Activated gamma-delta T cell treated with Interleukin-2 at 50 U/mL for 16 hours (primary cell): ENCODE measurements around the gene GAGE12E.
"Not testable (repeated sequence)": the region's sequence is repeated elsewhere in the genome, so short reads cannot be mapped to it uniquely, and the experiment has no call there.

ENCODE experiments used
- DNase-seq: peaks from one replicate; pipeline ENCODE4 v3.0.0-alpha.2; 2020

GAGE12E gene, protein sequence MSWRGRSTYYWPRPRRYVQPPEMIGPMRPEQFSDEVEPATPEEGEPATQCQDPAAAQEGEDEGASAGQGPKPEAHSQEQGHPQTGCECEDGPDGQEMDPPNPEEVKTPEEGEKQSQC

DNA sequence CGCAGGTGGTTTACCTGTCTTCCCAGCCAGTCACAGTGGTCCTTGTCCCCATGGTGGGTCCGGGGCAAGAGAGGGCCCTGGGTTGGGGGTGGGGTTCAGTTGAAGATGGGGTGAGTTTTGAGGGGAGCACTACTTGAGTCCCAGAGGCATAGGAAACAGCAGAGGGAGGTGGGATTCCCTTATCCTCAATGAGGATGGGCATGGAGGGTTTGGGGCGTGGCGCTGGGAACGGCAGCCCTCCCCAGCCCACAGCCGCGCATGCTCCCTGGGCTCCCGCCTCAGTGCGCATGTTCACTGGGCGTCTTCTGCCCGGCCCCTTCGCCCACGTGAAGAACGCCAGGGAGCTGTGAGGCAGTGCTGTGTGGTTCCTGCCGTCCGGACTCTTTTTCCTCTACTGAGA lies at the start of gene GAGE12E:
GAGE12E (plus strand) TSS at position 301 of the 400 bp plus-strand sequence. CDS start 1,155 bp downstream, outside the sequence.
- not testable (repeated sequence) for DNase-seq

- DNase-seq = not testable (repeated sequence)
These were observed 19.2 kb upstream of the GAGE12E start, which contains the start of gene GAGE12C for GRCh38 chrX:49531877-49532276. TSS of gene GAGE12C (plus strand) at chrX:49532177. CDS start at chrX:49533332, 1,155 bp downstream.

DNA sequence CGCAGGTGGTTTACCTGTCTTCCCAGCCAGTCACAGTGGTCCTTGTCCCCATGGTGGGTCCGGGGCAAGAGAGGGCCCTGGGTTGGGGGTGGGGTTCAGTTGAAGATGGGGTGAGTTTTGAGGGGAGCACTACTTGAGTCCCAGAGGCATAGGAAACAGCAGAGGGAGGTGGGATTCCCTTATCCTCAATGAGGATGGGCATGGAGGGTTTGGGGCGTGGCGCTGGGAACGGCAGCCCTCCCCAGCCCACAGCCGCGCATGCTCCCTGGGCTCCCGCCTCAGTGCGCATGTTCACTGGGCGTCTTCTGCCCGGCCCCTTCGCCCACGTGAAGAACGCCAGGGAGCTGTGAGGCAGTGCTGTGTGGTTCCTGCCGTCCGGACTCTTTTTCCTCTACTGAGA lies 9.7 kb upstream of the GAGE12E start, which contains the start of gene GAGE12D:
GAGE12D (plus strand) TSS at position 301 of the 400 bp plus-strand sequence. CDS start 1,155 bp downstream, outside the sequence.
- not testable (repeated sequence) for DNase-seq

DNA sequence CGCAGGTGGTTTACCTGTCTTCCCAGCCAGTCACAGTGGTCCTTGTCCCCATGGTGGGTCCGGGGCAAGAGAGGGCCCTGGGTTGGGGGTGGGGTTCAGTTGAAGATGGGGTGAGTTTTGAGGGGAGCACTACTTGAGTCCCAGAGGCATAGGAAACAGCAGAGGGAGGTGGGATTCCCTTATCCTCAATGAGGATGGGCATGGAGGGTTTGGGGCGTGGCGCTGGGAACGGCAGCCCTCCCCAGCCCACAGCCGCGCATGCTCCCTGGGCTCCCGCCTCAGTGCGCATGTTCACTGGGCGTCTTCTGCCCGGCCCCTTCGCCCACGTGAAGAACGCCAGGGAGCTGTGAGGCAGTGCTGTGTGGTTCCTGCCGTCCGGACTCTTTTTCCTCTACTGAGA lies 9.5 kb downstream of the GAGE12E start, which contains the start of gene GAGE12F:
GAGE12F (plus strand) TSS at position 301 of the 400 bp plus-strand sequence. CDS start 1,155 bp downstream, outside the sequence.
- DNase-seq = not testable (repeated sequence)

DNA sequence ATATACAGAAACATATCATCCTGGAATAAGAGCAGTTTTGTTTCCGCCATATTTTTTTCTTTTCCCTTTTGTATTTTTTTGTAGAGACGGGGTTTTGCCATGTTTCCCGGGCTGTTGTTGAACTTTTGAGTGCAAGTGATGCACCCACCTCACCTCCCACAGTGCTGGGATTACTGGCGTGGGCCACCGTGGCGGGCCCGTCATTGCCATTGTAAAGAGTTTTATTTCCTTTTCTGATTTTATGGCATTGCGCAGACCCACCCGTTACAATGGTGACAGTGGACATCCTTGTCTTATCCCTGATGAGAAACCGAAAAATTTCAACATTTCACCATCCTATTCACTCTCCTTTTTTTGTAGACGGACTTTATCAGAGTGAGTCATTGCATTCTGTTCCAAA lies 17.6 kb downstream of the GAGE12E start:
- DNase-seq = not testable (repeated sequence)

DNA sequence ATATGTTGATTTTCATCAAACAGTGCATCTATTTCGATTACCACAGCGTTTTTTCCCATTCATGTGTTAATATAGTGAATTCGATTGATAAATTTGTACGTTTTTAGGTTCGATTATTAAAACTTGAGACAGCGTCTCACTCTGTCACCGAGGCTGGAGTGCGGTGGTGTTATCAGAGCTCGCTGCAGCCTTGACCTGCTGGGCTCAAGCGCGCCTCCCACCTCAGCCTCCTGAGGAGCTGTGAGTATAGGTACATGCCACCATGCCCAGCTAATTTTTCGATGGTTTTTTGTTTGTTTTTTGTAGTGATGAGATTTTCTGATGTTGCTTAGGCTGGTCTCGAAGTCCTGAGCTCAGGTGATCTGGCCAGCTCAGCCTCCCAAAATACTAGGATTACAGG lies 18.1 kb downstream of the GAGE12E start:
- not testable (repeated sequence) for DNase-seq

DNA sequence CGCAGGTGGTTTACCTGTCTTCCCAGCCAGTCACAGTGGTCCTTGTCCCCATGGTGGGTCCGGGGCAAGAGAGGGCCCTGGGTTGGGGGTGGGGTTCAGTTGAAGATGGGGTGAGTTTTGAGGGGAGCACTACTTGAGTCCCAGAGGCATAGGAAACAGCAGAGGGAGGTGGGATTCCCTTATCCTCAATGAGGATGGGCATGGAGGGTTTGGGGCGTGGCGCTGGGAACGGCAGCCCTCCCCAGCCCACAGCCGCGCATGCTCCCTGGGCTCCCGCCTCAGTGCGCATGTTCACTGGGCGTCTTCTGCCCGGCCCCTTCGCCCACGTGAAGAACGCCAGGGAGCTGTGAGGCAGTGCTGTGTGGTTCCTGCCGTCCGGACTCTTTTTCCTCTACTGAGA lies 19.0 kb downstream of the GAGE12E start, which contains the start of gene GAGE12G:
GAGE12G (plus strand) TSS at position 301 of the 400 bp plus-strand sequence. CDS start 1,155 bp downstream, outside the sequence.
- DNase-seq = not testable (repeated sequence)

- DNase-seq = not testable (repeated sequence)
These were observed 28.6 kb downstream of the GAGE12E start, which contains the start of gene GAGE12H for GRCh38 chrX:49579649-49580048. TSS of gene GAGE12H (plus strand) at chrX:49579949. CDS start at chrX:49581104, 1,155 bp downstream.

GRCh38 chrX:49589196-49589595 lies 38.1 kb downstream of the GAGE12E start, which contains the start of gene GAGE2A:
TSS of gene GAGE2A (plus strand) at chrX:49589496. CDS start at chrX:49590651, 1,155 bp downstream.
- DNase-seq = not testable (repeated sequence)

DNA sequence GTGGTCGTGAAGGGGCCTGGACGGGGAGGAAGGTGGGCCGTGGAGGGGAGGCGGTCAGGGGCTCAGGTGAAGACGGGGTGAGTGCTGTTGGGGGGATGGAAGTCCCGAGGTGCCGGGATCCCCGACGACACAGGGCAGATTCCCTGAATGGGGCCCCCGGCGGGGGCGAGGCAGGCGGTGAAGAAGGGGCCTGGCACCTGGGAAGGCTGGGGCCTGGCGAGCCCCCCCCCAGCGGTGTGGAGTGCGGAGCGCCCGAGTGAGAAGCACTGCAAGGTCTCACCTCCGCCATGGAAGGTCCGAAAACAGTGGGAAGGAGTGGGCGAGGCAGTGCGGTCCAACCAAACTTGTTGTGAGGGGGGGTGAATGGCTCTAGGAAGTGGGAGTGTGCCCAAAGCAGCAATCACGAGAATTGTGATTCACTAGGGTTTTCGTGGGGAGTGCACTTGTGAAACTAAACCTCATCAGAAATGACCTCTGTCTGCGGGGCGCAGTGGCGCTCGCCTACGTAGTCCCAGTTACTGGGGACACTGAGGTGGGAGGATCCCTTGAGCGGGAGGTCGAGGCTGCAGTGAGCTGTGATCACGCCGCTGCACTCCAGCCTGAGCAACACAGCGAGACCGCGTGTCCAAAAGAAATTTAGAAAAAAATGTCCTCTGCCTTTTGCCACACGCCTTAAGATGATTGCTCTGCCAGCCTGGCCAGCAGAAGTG lies 38.8 kb downstream of the GAGE12E start:
- peak; percentile 4 for DNase-seq

- not testable (repeated sequence) for DNase-seq
These were observed 39.4 kb downstream of the GAGE12E start for GRCh38 chrX:49590488-49590887.

DNA sequence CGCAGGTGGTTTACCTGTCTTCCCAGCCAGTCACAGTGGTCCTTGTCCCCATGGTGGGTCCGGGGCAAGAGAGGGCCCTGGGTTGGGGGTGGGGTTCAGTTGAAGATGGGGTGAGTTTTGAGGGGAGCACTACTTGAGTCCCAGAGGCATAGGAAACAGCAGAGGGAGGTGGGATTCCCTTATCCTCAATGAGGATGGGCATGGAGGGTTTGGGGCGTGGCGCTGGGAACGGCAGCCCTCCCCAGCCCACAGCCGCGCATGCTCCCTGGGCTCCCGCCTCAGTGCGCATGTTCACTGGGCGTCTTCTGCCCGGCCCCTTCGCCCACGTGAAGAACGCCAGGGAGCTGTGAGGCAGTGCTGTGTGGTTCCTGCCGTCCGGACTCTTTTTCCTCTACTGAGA lies 47.6 kb downstream of the GAGE12E start, which contains the start of gene GAGE1:
GAGE1 (plus strand) TSS at position 301 of the 400 bp plus-strand sequence. CDS start 1,155 bp downstream, outside the sequence.
- DNase-seq = not testable (repeated sequence)
